Cardiac fibroblast (primary cell): ENCODE results near the gene JMJD1C.

ENCODE experiments used
- DNase-seq, 2 donors: peaks; one replicate each; pipeline versions ENCODE4 v3.0.0 to v3.0.0-alpha.2; 2010; ENCODE audit warnings: low read depth in 2 of 2
- H3K4me3 ChIP-seq, 2 donors: replicated peaks in 1 of 2; 1 replicate in 1 of 2; 2 replicates in 1 of 2; pipeline ENCODE4 v1.5.1; 2011; ENCODE audit warnings: low read depth in 2 of 2, low read length in 2 of 2, mild to moderate bottlenecking in 2 of 2, moderate library complexity in 1 of 2
- CTCF ChIP-seq: IDR thresholded peaks from one replicate; pipeline ENCODE4 v1.5.1; 2011; ENCODE audit warnings: low read depth, mild to moderate bottlenecking, low read length, inconsistent platforms

The JMJD1C gene

DNA sequence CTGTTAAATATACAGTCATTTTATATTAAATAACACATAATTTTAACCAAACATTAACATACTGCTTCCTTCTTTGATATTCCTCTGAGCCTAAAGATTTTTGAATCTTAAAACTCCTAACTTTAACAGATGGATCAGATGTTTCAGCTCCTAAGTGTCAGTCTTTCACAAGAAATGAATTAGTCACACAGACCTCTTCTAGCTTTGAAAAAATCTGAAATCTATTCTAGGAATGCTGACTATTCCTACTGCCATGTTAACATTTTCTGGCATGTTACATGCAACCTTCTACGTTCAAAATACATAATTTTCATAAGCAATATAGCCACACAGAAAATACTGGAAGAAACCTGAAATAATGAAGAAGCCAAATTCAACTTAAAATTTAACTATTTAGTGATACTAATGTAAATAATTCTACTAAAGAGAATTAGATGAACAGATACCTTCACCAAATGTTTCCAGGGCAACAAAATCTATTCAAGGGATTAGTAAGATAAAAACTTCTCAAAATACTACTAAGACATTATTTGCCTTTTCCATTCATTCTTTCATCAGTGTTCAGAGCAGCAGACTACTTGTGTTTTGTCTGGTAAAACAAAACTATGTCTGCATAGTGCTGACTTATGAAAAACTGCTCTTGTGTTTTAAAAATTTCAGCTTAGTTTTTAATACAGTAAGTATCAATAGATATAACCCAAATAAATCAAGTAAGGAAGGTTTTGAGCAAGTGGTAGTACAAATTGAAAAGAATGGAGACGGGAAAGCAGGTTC, 9.2 kb downstream of the JMJD1C start:
- no peak for TF ChIP-seq CTCF
- DNase-seq, result peak; percentile 75 to 85

DNA sequence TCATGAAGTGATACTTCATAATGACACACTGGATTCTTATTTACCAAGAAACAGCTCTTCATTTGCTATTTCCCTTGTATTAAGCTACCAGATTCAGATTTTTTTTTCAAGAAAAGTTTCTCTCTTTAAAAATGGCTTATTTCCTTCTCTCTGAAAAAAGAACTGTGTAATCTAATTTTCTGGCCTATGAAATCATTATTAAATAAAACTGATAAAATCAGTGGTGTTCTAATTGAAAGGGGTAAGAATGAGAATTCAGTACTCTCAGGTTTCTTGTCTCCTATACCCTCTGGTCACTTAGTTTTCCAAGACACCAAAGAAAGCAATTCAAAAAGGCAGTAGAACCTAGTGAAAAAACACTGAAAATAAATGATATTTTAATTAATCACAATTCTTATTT, 10.3 kb downstream of the JMJD1C start:
- no peak overlapping the region for H3K4me3 ChIP-seq
- no peak for TF ChIP-seq CTCF

More for the DNA sequence above, 9.2 kb downstream of the JMJD1C start:
- H3K4me3 ChIP-seq, result no peak overlapping the region

GRCh38 chr10:63454631-63455030, 11.1 kb downstream of the JMJD1C start:
- TF ChIP-seq CTCF, result no peak
- no peak overlapping the region for H3K4me3 ChIP-seq
- no peak for DNase-seq

More for the DNA sequence above, 10.3 kb downstream of the JMJD1C start:
- no peak for DNase-seq

DNA sequence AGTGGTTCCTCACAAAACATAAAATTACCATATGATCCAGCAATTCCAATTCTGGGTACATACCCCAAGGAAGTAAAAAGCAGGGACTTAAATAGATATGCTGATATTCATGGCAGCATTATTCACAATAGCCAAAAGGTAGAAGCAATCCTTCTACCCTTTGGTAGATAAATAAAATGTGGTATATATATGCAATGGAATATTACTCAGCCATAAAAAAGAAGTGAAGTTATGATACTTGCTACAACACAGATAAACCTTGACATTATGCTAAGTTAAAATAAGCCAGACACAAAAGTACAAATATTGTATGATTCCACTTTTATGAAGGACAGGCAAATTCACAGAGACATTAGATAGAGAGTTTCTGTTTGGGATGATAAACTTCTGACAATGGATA, 13.3 kb downstream of the JMJD1C start:
- DNase-seq, result no peak
- no peak overlapping the region for H3K4me3 ChIP-seq
- no peak for TF ChIP-seq CTCF

DNA sequence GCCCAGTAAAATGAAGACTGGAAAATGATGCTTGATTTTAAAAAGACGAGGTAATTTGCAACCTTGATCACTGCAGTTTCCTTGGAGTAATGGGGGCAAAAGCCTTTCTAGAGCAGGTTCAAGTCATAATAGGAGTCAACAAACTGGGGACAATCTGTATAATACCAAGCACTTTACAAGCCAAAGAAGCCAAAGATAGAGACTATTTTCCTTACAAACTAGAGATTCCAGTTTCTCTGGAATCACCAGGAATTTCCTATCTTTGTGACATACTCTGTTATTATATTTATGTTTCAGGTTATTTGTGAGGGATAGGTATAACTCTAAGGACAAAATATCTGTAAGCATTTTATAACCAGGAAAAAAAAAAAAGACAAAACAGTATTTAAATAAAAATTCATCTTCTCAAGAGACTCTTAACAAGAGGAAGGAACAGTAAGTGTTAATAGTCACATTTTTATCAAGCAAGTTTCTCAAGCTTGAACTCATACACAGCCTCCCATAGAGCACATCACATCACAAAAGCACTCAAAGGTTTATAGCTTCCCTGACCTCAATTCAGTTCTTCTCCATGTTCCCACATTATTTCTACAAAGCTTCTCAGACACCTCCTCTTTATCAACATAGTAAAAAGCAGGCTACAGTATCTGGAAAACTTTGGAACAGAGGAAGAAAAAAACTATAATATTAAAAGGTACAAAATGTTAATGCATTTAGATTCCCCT, 18.9 kb downstream of the JMJD1C start:
- no peak for DNase-seq
- no peak for TF ChIP-seq CTCF
- H3K4me3 ChIP-seq, result no peak overlapping the region

- no peak for DNase-seq
- H3K4me3 ChIP-seq, result no peak overlapping the region
- no peak for TF ChIP-seq CTCF
These were observed 24.4 kb downstream of the JMJD1C start for GRCh38 chr10:63441404-63441803.
